HPDE6-E6E7 (cell line): Measurements from ENCODE around the gene PRKCE.

Source experiments
- DNase-seq: peaks from one replicate; pipeline ENCODE4 v3.0.0; 2011; ENCODE audit warnings: missing footprints; ENCODE audit errors: extremely low spot score

PRKCE gene

GRCh38 chr2:46040563-46041155 is 389.2 kb downstream of the PRKCE start:
- DNase-seq, result no peak

GRCh38 chr2:46041434-46041833 is 390.0 kb downstream of the PRKCE start:
- no peak for DNase-seq

- DNase-seq, result no peak
Observed at GRCh38 chr2:46042207-46042637, 390.7 kb downstream of the PRKCE start.

DNA sequence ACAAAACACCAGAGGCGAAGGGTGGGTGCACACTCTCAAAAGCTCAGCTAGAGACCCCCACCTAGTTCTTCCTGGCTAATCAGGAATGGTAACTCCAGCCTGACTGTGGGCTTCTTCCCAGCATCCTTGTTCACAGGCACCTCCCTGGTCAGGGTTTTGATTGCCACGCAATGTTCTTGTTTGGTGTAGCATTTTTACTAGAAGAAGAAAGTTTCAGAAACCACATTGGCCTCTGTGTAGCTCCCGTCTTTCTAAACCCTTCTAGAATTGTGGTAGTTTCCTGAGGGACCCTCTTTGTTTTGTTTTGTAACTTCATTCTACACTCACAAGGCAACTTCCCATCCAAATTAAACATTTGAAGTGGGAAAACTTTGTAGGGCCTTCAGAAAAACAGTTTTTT is 391.2 kb downstream of the PRKCE start:
- no peak for DNase-seq

- no peak for DNase-seq
Observed at GRCh38 chr2:46045888-46046287, 394.4 kb downstream of the PRKCE start.

DNA sequence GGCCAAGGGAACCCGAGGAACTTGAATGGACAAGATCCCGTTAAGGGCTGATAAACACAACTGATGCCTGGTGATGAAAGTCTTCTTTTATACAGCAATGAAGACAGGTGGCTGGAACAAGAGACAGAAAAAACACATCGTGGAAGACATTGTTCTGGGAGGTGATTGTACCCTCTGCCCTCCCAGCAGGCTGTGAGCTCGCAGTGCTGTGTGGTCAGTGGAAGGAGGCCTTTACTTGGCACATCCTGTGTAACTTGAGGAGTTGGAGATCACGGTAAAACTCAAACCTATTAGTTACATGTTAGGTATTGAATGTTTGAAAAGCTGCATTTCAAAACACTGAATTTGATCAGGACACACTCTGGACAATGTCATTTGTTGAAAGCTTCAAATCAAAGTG is 395.8 kb downstream of the PRKCE start:
- no peak for DNase-seq

- DNase-seq, result no peak
Observed at GRCh38 chr2:46048693-46049092, 397.2 kb downstream of the PRKCE start.

- no peak for DNase-seq
Observed at GRCh38 chr2:46050027-46050426, 398.6 kb downstream of the PRKCE start.

DNA sequence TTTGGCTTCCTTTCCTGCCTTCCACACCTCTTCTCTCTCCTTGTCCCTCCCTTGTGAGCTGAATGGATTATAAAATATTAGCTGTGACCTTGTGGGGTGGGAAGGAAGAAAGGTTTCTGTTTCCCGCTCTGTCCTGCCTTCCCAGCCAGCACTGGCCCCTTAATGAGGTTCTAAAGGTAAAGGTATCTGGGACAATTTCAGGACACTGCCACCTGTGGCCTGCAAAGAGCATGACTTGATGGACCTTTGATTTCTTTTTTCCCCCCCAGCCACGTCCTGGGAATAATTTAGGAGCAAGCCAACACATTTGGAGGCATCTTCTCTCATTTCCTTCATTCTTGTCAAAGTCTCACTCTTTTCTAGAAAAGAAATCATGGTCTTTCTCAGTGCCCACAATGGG is 399.0 kb downstream of the PRKCE start:
- no peak for DNase-seq

GRCh38 chr2:46051085-46051484 is 399.6 kb downstream of the PRKCE start:
- no peak for DNase-seq

- DNase-seq, result no peak
Observed at GRCh38 chr2:46053564-46053963, 402.1 kb downstream of the PRKCE start.

DNA sequence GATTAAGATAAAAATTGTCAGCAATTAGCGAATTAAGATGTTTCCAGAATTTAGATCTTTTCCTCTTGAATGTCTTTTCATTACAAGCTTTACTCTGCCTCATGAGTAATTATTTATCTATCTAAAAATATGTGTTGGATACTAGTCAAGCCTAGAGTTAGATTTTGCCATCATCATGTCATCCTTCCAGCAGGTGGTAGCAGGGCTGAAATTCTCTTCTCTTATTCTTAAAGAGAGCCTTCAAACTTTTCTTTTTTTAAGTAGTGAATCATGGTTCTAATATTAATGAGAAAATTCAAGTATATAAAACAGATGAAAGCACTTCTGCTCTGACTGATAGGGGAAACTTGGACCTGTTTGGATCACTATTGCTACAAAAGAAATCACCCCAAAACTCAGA is 405.1 kb downstream of the PRKCE start:
- DNase-seq, result no peak

DNA sequence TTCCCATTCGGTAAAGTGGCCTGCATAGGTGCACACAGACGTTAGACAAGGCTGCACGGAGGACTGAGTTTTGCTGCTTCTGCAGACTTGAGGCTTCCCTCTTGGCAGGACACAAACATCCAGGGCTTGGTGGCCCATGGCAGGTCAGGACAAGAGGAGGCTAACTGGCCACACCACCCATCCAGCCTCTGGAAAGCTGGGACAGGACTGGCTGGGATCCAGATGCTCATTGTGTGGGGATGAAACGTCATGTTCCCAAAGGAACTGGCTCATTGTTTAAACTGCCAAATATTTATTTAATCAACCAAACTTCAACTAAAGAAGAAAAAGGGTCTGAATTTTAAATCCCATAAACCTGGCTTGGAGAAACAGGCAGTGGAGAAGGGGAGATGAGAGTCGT is 406.7 kb downstream of the PRKCE start:
- no peak for DNase-seq

DNA sequence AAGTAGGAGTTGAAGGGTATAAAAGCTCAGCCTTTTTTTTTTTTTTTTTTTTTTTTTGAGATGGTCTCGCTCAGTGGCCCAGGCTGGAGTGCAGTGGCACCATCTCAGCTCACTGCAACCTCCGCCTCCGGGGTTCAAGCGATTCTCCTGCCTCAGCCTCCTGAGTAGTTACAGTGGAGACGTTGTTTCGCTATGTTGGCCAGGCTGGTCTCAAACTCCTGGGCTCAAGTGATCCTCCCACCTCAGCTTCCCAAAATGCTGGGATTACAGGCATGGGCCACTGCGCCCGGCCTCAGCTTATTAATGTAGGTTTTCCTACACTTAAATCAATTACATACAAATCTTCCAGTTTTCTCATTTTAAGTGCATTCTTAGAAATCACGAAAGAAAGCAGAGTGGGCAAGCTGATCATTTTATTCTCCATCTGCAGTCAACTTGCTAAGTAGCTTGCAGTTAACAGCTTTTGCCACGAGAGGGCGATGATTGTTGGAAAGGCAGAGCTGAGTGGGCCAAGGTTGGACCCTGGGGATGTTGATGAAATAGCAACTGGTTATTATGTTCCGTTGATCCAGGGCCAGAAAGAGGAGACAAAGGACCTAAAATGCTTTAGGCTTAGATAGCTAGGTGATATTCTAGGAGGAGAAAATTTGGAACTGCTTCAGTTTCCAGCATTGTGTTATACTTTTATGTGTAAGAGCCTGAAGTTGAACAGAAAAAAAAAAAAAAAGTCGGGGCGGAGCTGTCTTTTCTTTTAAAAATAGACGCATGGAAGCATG is 411.4 kb downstream of the PRKCE start:
- DNase-seq, result peak; percentile 60

DNA sequence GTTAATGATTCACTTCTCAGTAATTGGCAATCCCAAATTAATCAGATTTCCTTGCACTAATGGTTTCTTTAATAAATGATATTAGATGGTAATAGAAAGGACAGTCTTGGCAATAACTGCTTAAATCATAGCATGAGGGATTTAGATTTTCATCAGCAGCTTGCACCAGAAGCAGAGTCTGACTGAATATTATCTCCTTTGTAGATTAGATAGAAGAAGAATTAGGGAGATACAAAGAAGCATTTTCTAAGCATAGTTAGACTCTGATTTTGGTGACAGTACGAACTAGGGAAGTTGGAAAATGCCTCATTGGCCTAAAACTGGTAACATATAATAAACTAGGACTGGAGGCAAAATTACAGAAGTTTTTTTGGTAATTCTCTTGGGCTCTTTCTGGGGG is 412.9 kb downstream of the PRKCE start:
- no peak for DNase-seq

DNA sequence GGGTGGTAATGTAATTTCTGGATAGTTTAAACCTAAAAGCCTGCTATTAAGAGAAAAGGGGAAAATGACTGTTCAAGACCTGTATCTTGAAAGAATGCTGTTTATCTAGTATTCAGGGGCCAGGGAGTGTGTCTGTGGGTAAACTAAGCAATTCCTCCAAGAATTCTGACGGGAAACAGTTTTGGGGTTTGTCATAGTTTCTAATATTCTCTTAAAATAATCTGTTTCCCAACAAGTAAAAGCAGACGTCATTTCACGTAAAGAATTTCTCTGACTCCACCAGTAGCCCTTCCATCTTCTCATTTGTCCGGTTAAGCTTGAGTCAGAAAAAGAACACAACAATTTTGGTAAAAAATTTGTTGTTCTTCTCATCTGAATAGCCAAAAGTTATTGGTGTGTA is 413.7 kb downstream of the PRKCE start:
- no peak for DNase-seq

DNA sequence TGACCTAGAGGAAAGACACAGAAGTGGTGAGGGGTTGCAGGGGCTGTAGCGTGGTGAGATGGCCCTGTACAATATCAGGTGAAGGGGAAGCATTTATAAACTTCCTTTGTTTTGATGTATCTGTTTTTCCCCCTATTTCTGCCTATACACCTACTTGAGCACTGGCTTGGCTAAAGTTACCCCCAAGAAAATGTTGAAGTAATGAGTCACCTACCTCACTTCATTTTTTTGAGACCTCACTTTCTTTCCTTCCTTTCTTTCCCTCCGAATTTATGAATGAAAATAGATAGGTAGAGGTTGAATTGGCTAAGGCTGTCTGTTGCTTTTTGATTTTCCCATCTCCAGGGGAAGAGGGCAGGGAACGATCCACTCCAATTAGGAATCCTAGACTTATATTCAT is 414.6 kb downstream of the PRKCE start:
- no peak for DNase-seq

GRCh38 chr2:46066601-46067000 is 415.1 kb downstream of the PRKCE start:
- DNase-seq, result no peak

- DNase-seq, result no peak
Observed at GRCh38 chr2:46067062-46067461, 415.6 kb downstream of the PRKCE start.

DNA sequence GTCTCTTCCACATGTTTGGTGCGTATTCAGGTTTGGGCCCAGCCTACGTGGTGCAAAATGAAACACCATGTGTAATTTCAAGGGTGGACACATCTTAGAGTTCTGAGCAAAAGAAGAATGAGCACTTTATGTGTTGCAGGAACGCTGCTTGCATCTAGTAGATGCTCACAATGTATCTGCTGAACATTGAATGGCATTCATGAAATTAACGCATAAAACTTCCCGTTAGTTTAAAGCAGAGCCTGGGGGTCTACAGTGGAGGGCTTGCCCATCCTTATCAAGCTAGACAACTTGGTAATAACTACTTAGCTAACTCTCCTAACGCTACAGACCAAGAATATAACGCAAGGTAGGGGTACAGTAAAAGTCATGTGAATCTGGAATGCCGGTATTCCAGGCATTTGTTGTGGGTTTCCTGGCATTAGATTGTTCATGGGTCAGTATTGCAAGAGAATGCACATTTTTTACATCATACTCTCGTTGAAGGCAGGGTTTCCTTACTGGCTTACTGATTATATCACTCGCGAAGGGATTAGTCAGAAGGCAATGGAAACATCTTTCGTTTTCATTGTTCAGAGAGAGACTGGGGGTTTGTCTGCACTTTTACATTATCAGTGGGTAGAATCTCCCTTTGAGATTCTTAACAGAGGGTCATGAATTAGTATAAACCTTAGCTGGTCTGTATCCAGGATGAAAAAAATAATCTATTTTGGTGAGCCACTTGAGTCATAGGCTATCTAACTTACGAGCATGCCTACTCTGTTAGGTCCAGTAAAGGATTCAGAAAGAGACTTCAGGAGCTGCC is 416.2 kb downstream of the PRKCE start:
- DNase-seq, result no peak

GRCh38 chr2:46068636-46069035 is 417.2 kb downstream of the PRKCE start:
- no peak for DNase-seq

GRCh38 chr2:46071074-46071473 is 419.6 kb downstream of the PRKCE start:
- DNase-seq, result no peak
